ENCODE results near the gene TMED8. TPM values are rescaled to one million over a fixed set of nuclear protein-coding genes. Genes with fewer than 3 reads are reported as not detected.
A peak's percentile ranks its signal among the peaks of the same experiment; 100 is the strongest.
"Not testable (repeated sequence)": the region's sequence is repeated elsewhere in the genome, so short reads cannot be mapped to it uniquely, and the experiment has no call there.

Gene TMED8
- total RNA-seq, 1 donor from 2014 or later: 9.9 TPM

GRCh38 chr14:77320238-77320935 is 56.5 kb downstream of the TMED8 start, which contains the start of gene POMT2:
POMT2 (minus strand) TSS chr14:77320883; CDS start chr14:77320681, 202 bp downstream.
- DNase-seq (ENCODE audit: low spot score): peak; percentile 95
- Mint-ChIP-seq H3K4me3 (ENCODE audit: unreplicated experiment) (peak within 1 kb of the TSS; percentile 96), H3K27ac (ENCODE audit: unreplicated experiment) (peak within 1 kb of the TSS; percentile 98), H3K4me1 (ENCODE audit: unreplicated experiment) (peaks cover 17% of the 10 kb centered on the region), H3K27me3 (ENCODE audit: unreplicated experiment) (peaks cover 14% of the 10 kb centered on the region), H3K36me3 (ENCODE audit: low read depth, unreplicated experiment) (peaks cover 4% of the 10 kb centered on the region), H3K9me3 (ENCODE audit: unreplicated experiment) (no peaks in the 10 kb centered on the region)
- TF ChIP-seq, protein P1, sequence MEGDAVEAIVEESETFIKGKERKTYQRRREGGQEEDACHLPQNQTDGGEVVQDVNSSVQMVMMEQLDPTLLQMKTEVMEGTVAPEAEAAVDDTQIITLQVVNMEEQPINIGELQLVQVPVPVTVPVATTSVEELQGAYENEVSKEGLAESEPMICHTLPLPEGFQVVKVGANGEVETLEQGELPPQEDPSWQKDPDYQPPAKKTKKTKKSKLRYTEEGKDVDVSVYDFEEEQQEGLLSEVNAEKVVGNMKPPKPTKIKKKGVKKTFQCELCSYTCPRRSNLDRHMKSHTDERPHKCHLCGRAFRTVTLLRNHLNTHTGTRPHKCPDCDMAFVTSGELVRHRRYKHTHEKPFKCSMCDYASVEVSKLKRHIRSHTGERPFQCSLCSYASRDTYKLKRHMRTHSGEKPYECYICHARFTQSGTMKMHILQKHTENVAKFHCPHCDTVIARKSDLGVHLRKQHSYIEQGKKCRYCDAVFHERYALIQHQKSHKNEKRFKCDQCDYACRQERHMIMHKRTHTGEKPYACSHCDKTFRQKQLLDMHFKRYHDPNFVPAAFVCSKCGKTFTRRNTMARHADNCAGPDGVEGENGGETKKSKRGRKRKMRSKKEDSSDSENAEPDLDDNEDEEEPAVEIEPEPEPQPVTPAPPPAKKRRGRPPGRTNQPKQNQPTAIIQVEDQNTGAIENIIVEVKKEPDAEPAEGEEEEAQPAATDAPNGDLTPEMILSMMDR (IDR thresholded peaks at IDR 0.05; ENCODE audit: unreplicated experiment): peak; percentile 42

DNA sequence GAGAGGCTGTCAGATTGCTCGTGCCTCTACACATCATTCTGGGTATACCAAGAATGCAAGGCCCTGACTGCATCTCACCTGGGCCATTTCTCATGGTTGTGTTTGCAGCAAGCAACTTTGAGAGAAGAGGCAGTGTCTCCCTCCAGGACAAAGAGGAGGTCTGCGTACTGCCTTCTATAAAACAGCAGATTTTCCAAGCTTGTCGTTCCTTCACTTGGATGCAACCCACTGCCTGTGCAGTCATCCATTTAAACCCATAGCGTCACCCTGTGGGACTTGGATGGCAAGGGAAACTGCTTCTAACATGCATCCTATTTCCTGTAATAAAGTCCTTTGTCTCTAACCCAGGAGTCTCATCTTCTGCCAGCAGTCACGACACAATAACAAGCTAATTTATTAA is 57.5 kb downstream of the TMED8 start:
- Mint-ChIP-seq H3K4me3 (ENCODE audit: unreplicated experiment) (peak overlapping the region; percentile 92), H3K4me1 (ENCODE audit: unreplicated experiment) (peaks cover 17% of the 10 kb centered on the region), H3K9me3 (ENCODE audit: unreplicated experiment) (no peaks in the 10 kb centered on the region), H3K27ac (ENCODE audit: unreplicated experiment) (peak overlapping the region; percentile 87), H3K36me3 (ENCODE audit: low read depth, unreplicated experiment) (peaks cover 4% of the 10 kb centered on the region), H3K27me3 (ENCODE audit: unreplicated experiment) (peaks cover 14% of the 10 kb centered on the region)
- DNase-seq (ENCODE audit: low spot score): no peak
- TF ChIP-seq, protein P1 (IDR thresholded peaks at IDR 0.05; ENCODE audit: unreplicated experiment): no peak

DNA sequence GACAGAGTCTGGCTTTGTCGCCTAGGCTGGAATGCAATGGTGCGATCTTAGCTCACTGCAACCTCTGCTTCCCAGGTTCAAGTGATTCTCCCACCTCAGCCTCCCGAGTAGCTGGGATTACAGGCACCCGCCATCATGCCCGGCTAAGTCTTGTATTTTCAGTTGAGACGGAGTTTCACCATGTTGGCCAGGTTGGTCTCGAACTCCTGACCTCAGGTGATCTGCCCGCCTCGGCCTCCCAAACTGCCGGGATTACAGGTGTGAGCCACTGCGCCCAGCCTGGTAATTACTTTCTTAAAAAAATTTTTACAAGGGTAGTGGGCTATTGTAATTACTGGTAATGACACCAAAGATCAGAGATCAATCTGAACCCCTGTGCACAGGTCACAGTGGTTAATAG is 58.1 kb downstream of the TMED8 start:
- H3K27ac Mint-ChIP-seq (ENCODE audit: unreplicated experiment); H3K9me3 Mint-ChIP-seq (ENCODE audit: unreplicated experiment); H3K36me3 Mint-ChIP-seq (ENCODE audit: low read depth, unreplicated experiment); DNase-seq (ENCODE audit: low spot score); H3K4me3 Mint-ChIP-seq (ENCODE audit: unreplicated experiment): not testable (repeated sequence)
- Mint-ChIP-seq H3K4me1 (ENCODE audit: unreplicated experiment) (peaks cover 17% of the 10 kb centered on the region), H3K27me3 (ENCODE audit: unreplicated experiment) (peaks cover 14% of the 10 kb centered on the region)

- peaks cover 14% of the 10 kb centered on the region for H3K27me3 Mint-ChIP-seq (ENCODE audit: unreplicated experiment)
- peaks cover 4% of the 10 kb centered on the region for H3K36me3 Mint-ChIP-seq (ENCODE audit: low read depth, unreplicated experiment)
- peaks cover 17% of the 10 kb centered on the region for H3K4me1 Mint-ChIP-seq (ENCODE audit: unreplicated experiment)
- H3K4me3 Mint-ChIP-seq (ENCODE audit: unreplicated experiment): no peak overlapping the region
- no peaks in the 10 kb centered on the region for H3K9me3 Mint-ChIP-seq (ENCODE audit: unreplicated experiment)
- TF ChIP-seq, protein P1 (IDR thresholded peaks at IDR 0.05; ENCODE audit: unreplicated experiment): no peak
- no peak for DNase-seq (ENCODE audit: low spot score)
- no peak overlapping the region for H3K27ac Mint-ChIP-seq (ENCODE audit: unreplicated experiment)
These were observed 58.8 kb downstream of the TMED8 start for GRCh38 chr14:77318006-77318553.

GRCh38 chr14:77316872-77317301 is 60.0 kb downstream of the TMED8 start:
- Mint-ChIP-seq H3K36me3 (ENCODE audit: low read depth, unreplicated experiment) (peaks cover 4% of the 10 kb centered on the region), H3K27ac (ENCODE audit: unreplicated experiment) (no peak overlapping the region), H3K9me3 (ENCODE audit: unreplicated experiment) (no peaks in the 10 kb centered on the region), H3K4me1 (ENCODE audit: unreplicated experiment) (peaks cover 13% of the 10 kb centered on the region), H3K4me3 (ENCODE audit: unreplicated experiment) (no peak overlapping the region), H3K27me3 (ENCODE audit: unreplicated experiment) (peaks cover 14% of the 10 kb centered on the region)
- TF ChIP-seq, protein P1 (IDR thresholded peaks at IDR 0.05; ENCODE audit: unreplicated experiment): no peak
- no peak for DNase-seq (ENCODE audit: low spot score)

Measured in endothelial cell (in vitro differentiated cells).